Breast epithelium (tissue), 3 donors: ENCODE measurements around the gene IL1RL2.

ENCODE experiments used
- CTCF ChIP-seq, 3 donors: fragments of 450-650 bp; IDR thresholded peaks; one replicate each; pipeline ENCODE4 v1.5.1; 2016 to 2017; ENCODE audit warnings: antibody characterized with exemption in 3 of 3, mild to moderate bottlenecking in 3 of 3, moderate library complexity in 3 of 3
- POLR2A ChIP-seq: fragments of 450-650 bp; IDR thresholded peaks from one replicate; pipeline ENCODE4 v1.6.1; 2016; ENCODE audit warnings: antibody characterized with exemption, mild to moderate bottlenecking, moderate library complexity

- TF ChIP-seq POLR2A (no peak), CTCF (IDR thresholded peaks at IDR 0.05) (no peak)
These were observed 65.0 kb downstream of the IL1RL2 start for GRCh38 chr2:102251849-102252203.
